Esophagus squamous epithelium (tissue), 4 donors: ENCODE data around the gene SDS.

Experiments used
- POLR2A ChIP-seq, 4 donors: fragments of 450-650 bp; IDR thresholded peaks; one replicate each; pipeline ENCODE4 v1.6.1; 2017; ENCODE audit warnings: antibody characterized with exemption in 4 of 4, mild to moderate bottlenecking in 4 of 4, moderate library complexity in 3 of 4
- TF ChIP-seq, protein P1 (sequence below), 6 experiments: fragments of 450-650 bp in 4 of 6; fragments of 200-600 bp in 2 of 6; sonication (generic) in 2 of 6; IDR thresholded peaks; one replicate each; pipeline ENCODE4 v1.5.1; 2016 to 2019; ENCODE audit warnings: antibody characterized with exemption in 6 of 6, mild to moderate bottlenecking in 4 of 6, moderate library complexity in 4 of 6

DNA sequence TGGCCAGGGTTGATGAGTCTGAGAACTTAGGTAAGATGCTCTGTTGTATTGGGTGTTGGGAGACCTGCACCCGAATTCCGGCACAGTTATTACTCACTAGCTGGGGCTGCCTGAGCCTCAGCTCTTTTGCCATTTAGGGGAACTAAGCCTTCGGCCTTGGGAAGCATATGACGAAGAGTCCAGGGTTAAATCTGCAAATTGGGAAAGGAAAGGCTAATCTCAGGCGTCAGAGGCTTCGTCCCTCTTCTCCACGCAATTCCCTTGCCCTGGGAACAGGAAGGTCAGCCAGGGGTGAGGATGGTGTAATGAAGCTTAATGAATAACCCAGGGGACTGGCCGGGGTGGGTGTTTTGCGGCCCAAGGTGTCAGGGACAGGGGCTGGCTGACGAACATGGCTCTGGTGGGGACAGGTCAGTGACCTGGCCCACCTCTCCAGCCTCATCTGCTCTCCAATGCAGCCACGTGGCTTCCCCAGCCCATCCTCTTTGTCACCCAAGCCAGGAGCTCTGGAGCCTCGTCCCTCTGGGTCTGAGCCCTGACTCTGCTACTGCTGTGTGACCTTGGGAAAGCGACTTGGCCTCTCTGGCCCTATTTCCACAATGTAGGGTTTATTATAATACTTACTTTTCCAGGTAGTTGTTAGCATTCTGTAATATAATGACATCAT, 14.7 kb upstream of the SDS start:
- TF ChIP-seq, protein P1, sequence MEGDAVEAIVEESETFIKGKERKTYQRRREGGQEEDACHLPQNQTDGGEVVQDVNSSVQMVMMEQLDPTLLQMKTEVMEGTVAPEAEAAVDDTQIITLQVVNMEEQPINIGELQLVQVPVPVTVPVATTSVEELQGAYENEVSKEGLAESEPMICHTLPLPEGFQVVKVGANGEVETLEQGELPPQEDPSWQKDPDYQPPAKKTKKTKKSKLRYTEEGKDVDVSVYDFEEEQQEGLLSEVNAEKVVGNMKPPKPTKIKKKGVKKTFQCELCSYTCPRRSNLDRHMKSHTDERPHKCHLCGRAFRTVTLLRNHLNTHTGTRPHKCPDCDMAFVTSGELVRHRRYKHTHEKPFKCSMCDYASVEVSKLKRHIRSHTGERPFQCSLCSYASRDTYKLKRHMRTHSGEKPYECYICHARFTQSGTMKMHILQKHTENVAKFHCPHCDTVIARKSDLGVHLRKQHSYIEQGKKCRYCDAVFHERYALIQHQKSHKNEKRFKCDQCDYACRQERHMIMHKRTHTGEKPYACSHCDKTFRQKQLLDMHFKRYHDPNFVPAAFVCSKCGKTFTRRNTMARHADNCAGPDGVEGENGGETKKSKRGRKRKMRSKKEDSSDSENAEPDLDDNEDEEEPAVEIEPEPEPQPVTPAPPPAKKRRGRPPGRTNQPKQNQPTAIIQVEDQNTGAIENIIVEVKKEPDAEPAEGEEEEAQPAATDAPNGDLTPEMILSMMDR (IDR thresholded peaks at IDR 0.05), result no peak
- TF ChIP-seq POLR2A (IDR thresholded peaks at IDR 0.05), result no peak
